Upper lobe of left lung (tissue), 4 donors: ENCODE results near the gene HEG1.

ENCODE experiments used
- EP300 ChIP-seq, 4 donors: sonication (generic); formaldehyde crosslinking; IDR thresholded peaks; one replicate each; pipeline ENCODE4 v1.5.1; 2017; ENCODE audit warnings: antibody characterized with exemption in 4 of 4, control low read depth in 2 of 4
- POLR2A ChIP-seq, 4 donors: fragments of 450-650 bp; IDR thresholded peaks; one replicate each; pipeline ENCODE4 v1.5.1; 2016 to 2017; ENCODE audit warnings: antibody characterized with exemption in 4 of 4, mild to moderate bottlenecking in 2 of 4
- POLR2AphosphoS5 ChIP-seq, 2 donors: sonication (generic); formaldehyde crosslinking; IDR thresholded peaks; one replicate each; pipeline ENCODE4 v1.5.1; 2017; ENCODE audit warnings: antibody characterized with exemption in 2 of 2
- TF ChIP-seq, protein P1 (sequence below), 6 experiments: fragments of 450-650 bp in 4 of 6; fragments of 200-600 bp in 2 of 6; sonication (generic) in 2 of 6; IDR thresholded peaks; one replicate each; pipeline ENCODE4 v1.5.1; 2016 to 2019; ENCODE audit warnings: antibody characterized with exemption in 6 of 6

DNA sequence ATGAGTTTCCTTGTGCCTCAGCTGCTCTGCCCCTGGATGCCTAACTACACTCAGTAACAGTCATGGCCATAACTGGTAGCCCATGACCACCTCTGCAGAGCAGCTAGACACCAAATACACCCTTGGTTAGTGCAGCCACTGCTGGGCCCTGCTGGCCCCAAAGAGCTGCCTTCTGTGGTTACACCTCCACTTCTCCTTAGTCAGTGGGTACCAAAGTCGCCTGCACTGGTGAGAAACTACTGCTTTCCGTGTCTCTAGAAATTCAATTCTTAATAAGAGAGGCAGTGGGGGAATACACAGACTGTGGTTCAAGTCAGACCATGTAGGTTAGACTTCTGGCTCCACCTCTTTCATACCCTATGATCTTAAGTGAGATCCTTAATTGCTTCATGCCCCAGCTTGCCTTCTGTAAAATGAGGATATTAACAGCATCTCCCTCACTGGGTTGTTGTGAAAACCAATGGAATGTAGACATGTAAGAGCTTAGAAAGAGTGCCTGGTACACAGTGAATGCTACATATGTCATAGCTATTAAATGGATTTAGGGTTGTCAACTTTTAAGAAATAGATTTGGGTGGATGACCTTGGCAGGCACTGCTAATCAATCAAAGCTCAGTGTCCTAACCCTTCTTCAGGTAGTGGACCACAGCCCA, 18.2 kb downstream of the HEG1 start:
- no peak for TF ChIP-seq POLR2AphosphoS5 (IDR thresholded peaks at IDR 0.05)
- TF ChIP-seq, protein P1, sequence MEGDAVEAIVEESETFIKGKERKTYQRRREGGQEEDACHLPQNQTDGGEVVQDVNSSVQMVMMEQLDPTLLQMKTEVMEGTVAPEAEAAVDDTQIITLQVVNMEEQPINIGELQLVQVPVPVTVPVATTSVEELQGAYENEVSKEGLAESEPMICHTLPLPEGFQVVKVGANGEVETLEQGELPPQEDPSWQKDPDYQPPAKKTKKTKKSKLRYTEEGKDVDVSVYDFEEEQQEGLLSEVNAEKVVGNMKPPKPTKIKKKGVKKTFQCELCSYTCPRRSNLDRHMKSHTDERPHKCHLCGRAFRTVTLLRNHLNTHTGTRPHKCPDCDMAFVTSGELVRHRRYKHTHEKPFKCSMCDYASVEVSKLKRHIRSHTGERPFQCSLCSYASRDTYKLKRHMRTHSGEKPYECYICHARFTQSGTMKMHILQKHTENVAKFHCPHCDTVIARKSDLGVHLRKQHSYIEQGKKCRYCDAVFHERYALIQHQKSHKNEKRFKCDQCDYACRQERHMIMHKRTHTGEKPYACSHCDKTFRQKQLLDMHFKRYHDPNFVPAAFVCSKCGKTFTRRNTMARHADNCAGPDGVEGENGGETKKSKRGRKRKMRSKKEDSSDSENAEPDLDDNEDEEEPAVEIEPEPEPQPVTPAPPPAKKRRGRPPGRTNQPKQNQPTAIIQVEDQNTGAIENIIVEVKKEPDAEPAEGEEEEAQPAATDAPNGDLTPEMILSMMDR (IDR thresholded peaks at IDR 0.05), result no peak
- no peak for TF ChIP-seq POLR2A (IDR thresholded peaks at IDR 0.05)
- TF ChIP-seq EP300 (IDR thresholded peaks at IDR 0.05), result no peak
